Coronary artery (tissue), 2 donors: Measurements from ENCODE around the gene GRIK1.

Source experiments
- DNase-seq: peaks from one replicate; pipeline ENCODE4 v3.0.0-alpha.2; 2017; ENCODE audit warnings: low spot score
- H3K27ac ChIP-seq, 2 donors: fragments of 200-600 bp; sonication (generic); one replicate each; pipeline ENCODE4 v1.5.1; 2016 to 2019
- H3K4me3 ChIP-seq: fragments of 200-600 bp; sonication (generic); 2 replicates; pipeline ENCODE4 v1.5.1; 2016; ENCODE audit warnings: mild to moderate bottlenecking, moderate library complexity
- TF ChIP-seq, protein P1 (sequence below): fragments of 200-600 bp; sonication (generic); IDR thresholded peaks from one replicate; pipeline ENCODE4 v1.5.1; 2019; ENCODE audit warnings: antibody characterized with exemption

GRIK1 gene

DNA sequence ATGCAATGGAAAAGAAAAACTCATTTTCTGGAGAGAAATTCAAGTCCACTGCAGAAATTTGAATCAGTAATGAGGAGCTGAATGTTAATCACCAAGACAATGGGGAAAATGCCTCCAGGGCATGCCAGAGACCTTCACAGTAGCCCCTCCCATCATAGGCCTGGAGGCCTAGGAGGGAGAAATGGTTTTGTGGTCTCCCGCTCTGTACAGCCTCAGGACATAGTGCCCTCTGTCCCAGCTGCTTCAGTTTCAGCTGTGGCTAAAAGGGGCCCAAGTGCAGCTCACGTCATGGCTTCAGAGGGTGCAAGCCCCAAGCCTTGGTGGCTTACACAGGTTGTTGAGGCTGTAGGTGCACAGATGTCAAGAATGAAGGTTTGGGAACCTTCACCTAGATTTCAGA is 223.0 kb downstream of the GRIK1 start:
- no peak overlapping the region for H3K4me3 ChIP-seq
- no peak for DNase-seq
- TF ChIP-seq, protein P1, sequence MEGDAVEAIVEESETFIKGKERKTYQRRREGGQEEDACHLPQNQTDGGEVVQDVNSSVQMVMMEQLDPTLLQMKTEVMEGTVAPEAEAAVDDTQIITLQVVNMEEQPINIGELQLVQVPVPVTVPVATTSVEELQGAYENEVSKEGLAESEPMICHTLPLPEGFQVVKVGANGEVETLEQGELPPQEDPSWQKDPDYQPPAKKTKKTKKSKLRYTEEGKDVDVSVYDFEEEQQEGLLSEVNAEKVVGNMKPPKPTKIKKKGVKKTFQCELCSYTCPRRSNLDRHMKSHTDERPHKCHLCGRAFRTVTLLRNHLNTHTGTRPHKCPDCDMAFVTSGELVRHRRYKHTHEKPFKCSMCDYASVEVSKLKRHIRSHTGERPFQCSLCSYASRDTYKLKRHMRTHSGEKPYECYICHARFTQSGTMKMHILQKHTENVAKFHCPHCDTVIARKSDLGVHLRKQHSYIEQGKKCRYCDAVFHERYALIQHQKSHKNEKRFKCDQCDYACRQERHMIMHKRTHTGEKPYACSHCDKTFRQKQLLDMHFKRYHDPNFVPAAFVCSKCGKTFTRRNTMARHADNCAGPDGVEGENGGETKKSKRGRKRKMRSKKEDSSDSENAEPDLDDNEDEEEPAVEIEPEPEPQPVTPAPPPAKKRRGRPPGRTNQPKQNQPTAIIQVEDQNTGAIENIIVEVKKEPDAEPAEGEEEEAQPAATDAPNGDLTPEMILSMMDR: no peak
- H3K27ac ChIP-seq: no peak overlapping the region

DNA sequence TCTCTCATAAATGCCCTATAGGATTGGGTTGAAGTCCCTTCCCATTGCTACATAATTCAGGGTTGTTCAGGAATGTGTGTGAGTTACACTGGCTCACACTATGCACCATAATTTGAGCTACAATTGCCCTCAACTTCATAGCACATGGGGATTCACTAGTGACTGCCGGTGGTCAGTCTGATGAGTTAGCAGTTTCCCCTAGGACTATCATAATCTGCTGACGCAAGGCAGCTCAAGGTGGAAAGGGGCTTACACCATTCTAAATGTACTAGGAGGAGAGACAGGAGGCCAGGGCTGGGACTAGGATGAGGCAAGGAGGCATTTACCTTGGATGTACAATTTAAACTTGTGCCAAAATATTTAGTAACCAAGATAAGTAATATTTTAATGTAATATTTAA is 224.7 kb downstream of the GRIK1 start:
- TF ChIP-seq, protein P1: no peak
- Histone ChIP-seq H3K4me3 (no peak overlapping the region), H3K27ac (no peak overlapping the region)
- no peak for DNase-seq

DNA sequence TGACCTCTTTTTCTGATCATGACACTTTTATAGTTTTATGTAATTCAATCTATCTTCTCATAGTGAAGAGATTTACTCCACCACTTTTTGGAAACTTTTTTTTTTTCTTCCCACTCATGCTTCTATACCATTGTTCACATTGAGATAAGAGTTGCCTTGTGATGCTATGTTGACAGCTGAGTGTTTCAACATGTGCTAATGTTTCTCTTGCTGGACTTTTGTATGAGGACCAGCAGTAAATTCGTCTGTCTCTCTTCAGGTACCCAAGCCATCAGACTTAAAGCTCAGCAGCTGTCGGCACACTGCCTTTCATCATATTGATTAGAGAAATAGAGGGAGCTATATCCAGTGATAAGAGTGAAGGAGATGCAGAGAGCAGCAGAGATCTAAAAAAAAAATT is 227.0 kb downstream of the GRIK1 start:
- no peak overlapping the region for H3K4me3 ChIP-seq
- H3K27ac ChIP-seq: no peak overlapping the region
- TF ChIP-seq, protein P1: no peak
- no peak for DNase-seq

DNA sequence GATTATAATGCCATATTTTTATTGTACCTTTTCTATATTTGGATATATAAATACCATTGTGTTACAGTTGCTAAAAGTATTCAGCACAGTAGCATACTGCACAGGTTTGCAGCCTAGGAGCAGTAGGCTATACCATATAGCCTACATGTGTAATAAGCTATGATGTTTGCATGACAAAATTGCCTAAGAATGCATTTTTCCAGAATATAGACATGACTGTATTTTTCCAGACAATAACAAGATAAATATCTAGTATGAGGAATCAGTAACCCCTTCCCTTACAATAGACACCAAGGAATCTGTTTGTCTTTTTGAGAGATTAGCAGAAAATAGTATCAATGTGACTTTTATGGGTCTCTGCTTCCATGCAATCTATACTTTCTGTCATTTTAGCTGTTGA is 228.6 kb downstream of the GRIK1 start:
- TF ChIP-seq, protein P1: no peak
- H3K4me3 ChIP-seq: no peak overlapping the region
- no peak for DNase-seq
- H3K27ac ChIP-seq: no peak overlapping the region

DNA sequence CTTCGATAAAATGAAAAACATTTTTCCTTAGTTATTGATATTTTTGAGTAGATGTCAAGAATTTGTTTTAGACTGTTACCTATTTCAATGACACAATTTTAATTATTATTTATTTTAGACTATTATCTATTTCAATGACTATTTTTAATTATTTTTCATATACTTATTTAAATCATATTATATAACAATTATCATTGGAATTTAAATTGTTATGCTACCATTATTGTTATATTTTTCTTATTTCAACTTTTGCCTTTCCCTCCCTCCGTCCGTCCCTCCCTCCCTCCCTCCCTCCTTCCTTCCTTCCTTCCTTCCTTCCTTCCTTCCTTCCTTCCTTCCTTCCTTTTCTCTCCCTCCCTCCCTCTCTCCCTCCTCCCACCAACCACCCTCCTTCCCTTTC is 229.3 kb downstream of the GRIK1 start:
- TF ChIP-seq, protein P1: no peak
- no peak overlapping the region for H3K4me3 ChIP-seq
- DNase-seq: no peak
- H3K27ac ChIP-seq: no peak overlapping the region

DNA sequence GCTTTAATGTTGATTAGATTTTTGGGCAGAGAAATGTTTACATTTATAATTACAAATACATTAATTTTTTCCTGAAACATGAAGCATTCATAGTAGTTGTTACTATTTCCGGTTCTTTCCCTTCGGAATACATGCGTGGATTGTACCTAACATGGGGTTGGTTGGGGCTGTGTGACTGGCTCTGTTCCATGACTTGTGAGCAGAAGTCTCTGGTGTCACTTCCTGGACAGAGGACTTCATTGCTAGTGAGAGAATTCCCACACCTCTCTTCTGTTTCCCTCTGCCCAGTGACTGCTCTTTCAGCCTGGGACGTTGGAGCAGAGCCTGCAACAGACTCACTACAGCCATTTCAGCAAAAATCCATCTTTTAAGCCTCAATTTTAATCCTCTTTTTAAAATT is 231.4 kb downstream of the GRIK1 start:
- DNase-seq: no peak
- no peak overlapping the region for H3K4me3 ChIP-seq
- TF ChIP-seq, protein P1: no peak
- H3K27ac ChIP-seq: no peak overlapping the region

DNA sequence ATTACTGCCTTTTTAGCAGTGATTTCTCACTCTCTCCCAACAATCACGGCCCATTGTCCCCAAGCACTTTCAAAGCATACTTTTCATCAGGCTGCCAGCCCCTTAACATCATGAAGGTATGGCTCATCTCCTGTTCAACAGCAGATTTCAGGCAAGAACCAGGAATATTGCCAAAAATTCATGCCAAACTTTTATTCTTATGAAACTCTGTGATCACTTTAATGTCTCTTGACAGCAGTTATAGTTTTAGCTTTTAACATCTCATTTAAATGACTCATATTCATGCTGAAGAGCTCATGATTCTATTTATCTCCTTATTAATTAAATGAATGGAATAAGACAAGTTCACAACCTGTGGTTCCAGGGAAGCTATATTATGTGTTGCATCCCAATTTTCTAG is 235.1 kb downstream of the GRIK1 start:
- no peak for DNase-seq

More for the DNA sequence above, 235.1 kb downstream of the GRIK1 start:
- Histone ChIP-seq H3K27ac (no peak overlapping the region), H3K4me3 (no peak overlapping the region)
- TF ChIP-seq, protein P1: no peak
